PC-3 (cell line): ENCODE results near the gene SCMH1. TPM values are rescaled to one million over a fixed set of nuclear protein-coding genes. Genes with fewer than 3 reads are reported as not detected.
A peak's percentile ranks its signal among the peaks of the same experiment; 100 is the strongest.

ENCODE experiments used
- ATAC-seq: fragments of 200-7000 bp; cut with Tn5 transposase; 2 replicates; pipeline ENCODE4 v1.9.1; 2020; ENCODE audit warnings: mild to moderate bottlenecking, moderate library complexity
- BruUV-seq: library from RNA; stranded (reverse); fragments of 400-500 nt; replicated peaks from 2 replicates; lab custom pipeline; 2021; lab: Mats Ljungman, UMichigan
- CTCF ChIA-PET: fragments of 300-600 bp; sonication (Branson Sonifier 250); formaldehyde crosslinking; loops from one replicate; lab custom pipeline; 2022; ENCODE audit warnings: antibody characterized with exemption; lab: Charles Lee
- POLR2A ChIA-PET: fragments of 300-600 bp; sonication (Branson Sonifier 250); formaldehyde crosslinking; loops from one replicate; lab custom pipeline; 2022; ENCODE audit warnings: antibody characterized with exemption; ENCODE audit not compliant: unreplicated experiment; lab: Charles Lee
- DNase-seq: peaks from one replicate; pipeline ENCODE4 v3.0.0-alpha.2; 2015
- H2AFZ ChIP-seq: fragments of 300-600 bp; sonication (generic); 2 replicates; pipeline ENCODE4 v1.6.0; 2016; ENCODE audit warnings: antibody characterized with exemption, low read length
- H3F3A ChIP-seq: fragments of 300-600 bp; sonication (generic); one replicate; pipeline ENCODE4 v1.6.0; 2017; ENCODE audit warnings: antibody characterized with exemption, low read length, control low read depth, mild to moderate bottlenecking; ENCODE audit not compliant: unreplicated experiment
- H3K27ac ChIP-seq: fragments of 300-600 bp; sonication (generic); 2 replicates; pipeline ENCODE4 v1.5.1; 2016; ENCODE audit warnings: mild to moderate bottlenecking, low read length
- H3K27me3 ChIP-seq: fragments of 300-600 bp; sonication (generic); 2 replicates; pipeline ENCODE4 v1.6.1; 2016; ENCODE audit warnings: low read length, mixed read lengths
- H3K36me3 ChIP-seq: fragments of 300-600 bp; sonication (generic); 2 replicates; pipeline ENCODE4 v1.6.1; 2016; ENCODE audit warnings: low read depth, mixed run types, low read length, mixed read lengths
- H3K4me1 ChIP-seq: fragments of 300-600 bp; sonication (generic); 2 replicates; pipeline ENCODE4 v1.5.1; 2016; ENCODE audit warnings: low read length; ENCODE audit not compliant: insufficient read depth
- H3K4me2 ChIP-seq: fragments of 300-600 bp; sonication (generic); 2 replicates; pipeline ENCODE4 v1.6.0; 2016; ENCODE audit warnings: low read length
- H3K4me3 ChIP-seq: fragments of 300-600 bp; sonication (generic); 2 replicates; pipeline ENCODE4 v1.5.1; 2016; ENCODE audit warnings: mild to moderate bottlenecking, low read length, mixed read lengths
- H3K79me2 ChIP-seq: fragments of 300-600 bp; sonication (generic); 2 replicates; pipeline ENCODE4 v1.6.1; 2017; ENCODE audit warnings: low read length, mixed read lengths
- H3K9ac ChIP-seq: fragments of 300-600 bp; sonication (generic); 2 replicates; pipeline ENCODE4 v1.6.0; 2016; ENCODE audit warnings: mild to moderate bottlenecking, low read length
- H3K9me2 ChIP-seq: fragments of 300-600 bp; sonication (generic); replicated peaks from 2 replicates; pipeline ENCODE4 v1.6.1; 2016; ENCODE audit warnings: mixed run types, low read length, mixed read lengths
- H3K9me3 ChIP-seq: fragments of 300-600 bp; sonication (generic); 2 replicates; pipeline ENCODE4 v1.6.1; 2016; ENCODE audit warnings: low read length, mixed read lengths
- H4K20me1 ChIP-seq: fragments of 300-600 bp; sonication (generic); 2 replicates; pipeline ENCODE4 v1.6.1; 2016; ENCODE audit warnings: low read length, mixed read lengths
- CTCF ChIP-seq: fragments of 300-600 bp; sonication (generic); conservative IDR thresholded peaks from 2 replicates; pipeline ENCODE4 v1.5.1; 2017; ENCODE audit warnings: antibody characterized with exemption, low read depth, mild to moderate bottlenecking, low read length
- EZH2 ChIP-seq: fragments of 300-600 bp; sonication (generic); IDR thresholded peaks from one replicate; pipeline ENCODE4 v1.6.1; 2017; ENCODE audit warnings: antibody characterized with exemption, mild to moderate bottlenecking, low read length; ENCODE audit not compliant: unreplicated experiment
- EZH2phosphoT487 ChIP-seq: fragments of 300-600 bp; sonication (generic); IDR thresholded peaks from 2 replicates; pipeline ENCODE4 v1.6.1; 2018; ENCODE audit warnings: mild to moderate bottlenecking, antibody characterized with exemption, low read length, borderline replicate concordance
- intact Hi-C: fragments of 100-400 bp; cut with micrococcal nuclease; formaldehyde crosslinking; loops from 2 replicates; pipeline ENCODE4 v1.9.0; 2023
- total RNA-seq: library from RNA; depleted of rRNA; stranded (reverse); fragments of >200 nt; gene quantifications from 2 replicates; pipeline ENCODE4 v1.2.3, GENCODE V29; 2014

Gene SCMH1
- total RNA-seq, 1 experiment from 2014 or later: 33.6 TPM

- CTCF ChIA-PET: no interaction called here
- no peak for DNase-seq
- no peak overlapping the region for H3K9ac ChIP-seq
Measured at GRCh38 chr1:41053316-41053715, 188.8 kb downstream of the SCMH1 start.

GRCh38 chr1:41051022-41051421 is 191.1 kb downstream of the SCMH1 start:
- H3K36me3 ChIP-seq: peaks cover 8% of the 10 kb centered on the region; the same call in 1 of the 2 replicates
- no peak overlapping the region for H2AFZ ChIP-seq
- no peak overlapping the region for H3K4me3 ChIP-seq
- H3K9me3 ChIP-seq: no peaks in the 10 kb centered on the region
- no peaks in the 10 kb centered on the region for H3K9me2 ChIP-seq
- H3K4me2 ChIP-seq: no peak overlapping the region
- no peaks in the 10 kb centered on the region for H3F3A ChIP-seq
- H3K27me3 ChIP-seq: no peaks in the 10 kb centered on the region
- H4K20me1 ChIP-seq: no peaks in the 10 kb centered on the region
- ATAC-seq (peak; percentile 73), DNase-seq (peak; percentile 30)
- ChIA-PET CTCF (no interaction called here), POLR2A (no interaction called here)
- no peaks in the 10 kb centered on the region for H3K79me2 ChIP-seq
- no peak overlapping the region for H3K9ac ChIP-seq
- no peaks in the 10 kb centered on the region for H3K4me1 ChIP-seq
- intact Hi-C loops: loop anchor here (5.0 kb wide), 1 partner anchor 191 kb away; the partner anchor contains the start of gene SCMH1
- no peak overlapping the region for H3K27ac ChIP-seq
- BruUV-seq: no TSS peak
- no peak for TF ChIP-seq CTCF
- TF ChIP-seq EZH2: no peak
- TF ChIP-seq EZH2phosphoT487: no peak

More at GRCh38 chr1:41053316-41053715, 188.8 kb downstream of the SCMH1 start:
- no peaks in the 10 kb centered on the region for H4K20me1 ChIP-seq
- no TSS peak for BruUV-seq
- no peaks in the 10 kb centered on the region for H3K4me1 ChIP-seq
- H3K27me3 ChIP-seq: no peaks in the 10 kb centered on the region
- H2AFZ ChIP-seq: no peak overlapping the region
- H3F3A ChIP-seq: no peaks in the 10 kb centered on the region
- no peak overlapping the region for H3K27ac ChIP-seq
- no peaks in the 10 kb centered on the region for H3K79me2 ChIP-seq
- intact Hi-C loops: loop anchor here (5.0 kb wide), 1 partner anchor 189 kb away; the partner anchor contains the start of gene SCMH1
- TF ChIP-seq EZH2phosphoT487 (no peak), EZH2 (no peak), CTCF (no peak)
- H3K9me3 ChIP-seq: no peaks in the 10 kb centered on the region
- ATAC-seq: no peak
- POLR2A ChIA-PET: no interaction called here
- 0 out of 2 replicates have a peak, but pooled peaks cover 5% of the 10 kb centered on the region for H3K36me3 ChIP-seq
- H3K4me2 ChIP-seq: no peak overlapping the region
- H3K4me3 ChIP-seq: no peak overlapping the region
- H3K9me2 ChIP-seq: no peaks in the 10 kb centered on the region

GRCh38 chr1:41048540-41048939 is 193.6 kb downstream of the SCMH1 start:
- Histone ChIP-seq H3K4me2 (no peak overlapping the region), H3K9me3 (no peaks in the 10 kb centered on the region), H3F3A (no peaks in the 10 kb centered on the region), H2AFZ (no peak overlapping the region), H3K27ac (no peak overlapping the region), H3K9ac (no peak overlapping the region), H3K4me3 (no peak overlapping the region), H3K4me1 (no peaks in the 10 kb centered on the region), H4K20me1 (no peaks in the 10 kb centered on the region), H3K79me2 (no peaks in the 10 kb centered on the region), H3K36me3 (peaks cover 15% of the 10 kb centered on the region; the same call in 1 of the 2 replicates), H3K9me2 (no peaks in the 10 kb centered on the region), H3K27me3 (no peaks in the 10 kb centered on the region)
- ATAC-seq (no peak), DNase-seq (no peak)
- CTCF ChIA-PET: no interaction called here
- TF ChIP-seq EZH2phosphoT487: no peak
- TF ChIP-seq CTCF: no peak
- no peak for TF ChIP-seq EZH2
- POLR2A ChIA-PET: no interaction called here
- BruUV-seq: no TSS peak
- intact Hi-C loops: no loop called here
